OCI-LY3 (cell line): ENCODE measurements around the gene NRG2.

Experiments used
- H2AFZ ChIP-seq: fragments of 200-600, 300-600 bp; shearing (Covaris generic); 2 replicates; pipeline ENCODE4 v1.6.0; 2014; ENCODE audit warnings: antibody characterized with exemption, low read depth, low read length
- H3K27ac ChIP-seq: fragments of 200-600, 300-600 bp; sonication (generic); 2 replicates; pipeline ENCODE4 v1.5.1; 2014; ENCODE audit warnings: mild to moderate bottlenecking, low read length, moderate library complexity, mixed read lengths
- H3K27me3 ChIP-seq: fragments of 200-600, 300-600 bp; sonication (generic); 2 replicates; pipeline ENCODE4 v1.6.1; 2014; ENCODE audit warnings: low read depth, low read length, mixed read lengths
- H3K36me3 ChIP-seq: fragments of 200-600, 300-600 bp; sonication (generic); replicated peaks from 2 replicates; pipeline ENCODE3; 2014; ENCODE audit warnings: low read depth, low read length, mixed read lengths
- H3K4me1 ChIP-seq: fragments of 300-600, 200-600 bp; sonication (generic); 2 replicates; pipeline ENCODE4 v1.6.1; 2014; ENCODE audit warnings: low read length, mixed read lengths
- H3K4me2 ChIP-seq: fragments of 200-600, 300-600 bp; sonication (generic); 2 replicates; pipeline ENCODE4 v1.6.1; 2014; ENCODE audit warnings: low read length, mixed read lengths
- H3K4me3 ChIP-seq: fragments of 300-600, 200-600 bp; sonication (generic); 2 replicates; pipeline ENCODE4 v1.5.1; 2014; ENCODE audit warnings: antibody characterized with exemption, mild to moderate bottlenecking, low read length, moderate library complexity
- H3K79me2 ChIP-seq: fragments of 300-600, 200-600 bp; shearing (Covaris generic); 2 replicates; pipeline ENCODE4 v1.6.1; 2014; ENCODE audit warnings: mild to moderate bottlenecking, low read length, mixed read lengths
- H3K9ac ChIP-seq: fragments of 300-600, 200-600 bp; shearing (Covaris generic); 2 replicates; pipeline ENCODE4 v1.6.0; 2014; ENCODE audit warnings: mild to moderate bottlenecking, low read length, moderate library complexity
- H3K9me3 ChIP-seq: fragments of 200-600, 300-600 bp; shearing (Covaris generic); 2 replicates; pipeline ENCODE4 v1.6.1; 2014; ENCODE audit warnings: low read length, mixed read lengths; ENCODE audit not compliant: insufficient read depth
- H4K20me1 ChIP-seq: fragments of 200-600, 300-600 bp; sonication (generic); 2 replicates; pipeline ENCODE4 v1.6.1; 2016; ENCODE audit warnings: low read length, mixed read lengths; ENCODE audit not compliant: insufficient read depth
- CTCF ChIP-seq: fragments of 200-600, 300-600 bp; sonication (generic); IDR thresholded peaks from 2 replicates; pipeline ENCODE4 v1.5.1; 2014; ENCODE audit warnings: antibody characterized with exemption, low read length, low read depth
- EZH2phosphoT487 ChIP-seq: fragments of 200-600 bp; shearing (Covaris generic); IDR thresholded peaks from 2 replicates; pipeline ENCODE4 v1.6.1; 2018; ENCODE audit warnings: antibody characterized with exemption, mixed run types, low read depth

The NRG2 gene

GRCh38 chr5:139884144-139884543 is 159.0 kb downstream of the NRG2 start:
- no peaks in the 10 kb centered on the region for H3K79me2 ChIP-seq
- H4K20me1 ChIP-seq: no peaks in the 10 kb centered on the region
- no peaks in the 10 kb centered on the region for H3K36me3 ChIP-seq
- no peak overlapping the region for H3K4me2 ChIP-seq
- no peak for TF ChIP-seq CTCF
- no peak for TF ChIP-seq EZH2phosphoT487
- H3K27me3 ChIP-seq: no peaks in the 10 kb centered on the region
- no peak overlapping the region for H3K27ac ChIP-seq
- no peak overlapping the region for H3K4me3 ChIP-seq
- no peaks in the 10 kb centered on the region for H3K4me1 ChIP-seq
- H3K9me3 ChIP-seq: no peaks in the 10 kb centered on the region
- H2AFZ ChIP-seq: no peak overlapping the region
- H3K9ac ChIP-seq: no peak overlapping the region

- H3K36me3 ChIP-seq: no peaks in the 10 kb centered on the region
- H4K20me1 ChIP-seq: no peaks in the 10 kb centered on the region
- H3K79me2 ChIP-seq: no peaks in the 10 kb centered on the region
- H2AFZ ChIP-seq: no peak overlapping the region
- H3K27ac ChIP-seq: no peak overlapping the region
- H3K4me2 ChIP-seq: no peak overlapping the region
- H3K9me3 ChIP-seq: no peaks in the 10 kb centered on the region
- H3K9ac ChIP-seq: no peak overlapping the region
- no peak for TF ChIP-seq CTCF
- H3K4me3 ChIP-seq: no peak overlapping the region
- H3K4me1 ChIP-seq: no peaks in the 10 kb centered on the region
- no peaks in the 10 kb centered on the region for H3K27me3 ChIP-seq
Measured at GRCh38 chr5:139882961-139883539, 160.0 kb downstream of the NRG2 start.

GRCh38 chr5:139882316-139882715 is 160.8 kb downstream of the NRG2 start:
- no peak overlapping the region for H3K4me2 ChIP-seq
- no peaks in the 10 kb centered on the region for H3K36me3 ChIP-seq
- H3K4me1 ChIP-seq: no peaks in the 10 kb centered on the region
- H3K4me3 ChIP-seq: no peak overlapping the region
- TF ChIP-seq CTCF (no peak), EZH2phosphoT487 (no peak)
- no peaks in the 10 kb centered on the region for H3K79me2 ChIP-seq
- H3K27ac ChIP-seq: no peak overlapping the region
- no peaks in the 10 kb centered on the region for H4K20me1 ChIP-seq
- H3K9me3 ChIP-seq: no peaks in the 10 kb centered on the region
- no peak overlapping the region for H2AFZ ChIP-seq
- H3K9ac ChIP-seq: no peak overlapping the region
- H3K27me3 ChIP-seq: no peaks in the 10 kb centered on the region

- Histone ChIP-seq H3K27me3 (no peaks in the 10 kb centered on the region), H3K4me2 (no peak overlapping the region), H2AFZ (no peak overlapping the region), H4K20me1 (no peaks in the 10 kb centered on the region), H3K4me3 (no peak overlapping the region), H3K79me2 (no peaks in the 10 kb centered on the region), H3K4me1 (no peaks in the 10 kb centered on the region), H3K9me3 (no peaks in the 10 kb centered on the region), H3K9ac (no peak overlapping the region), H3K27ac (no peak overlapping the region), H3K36me3 (no peaks in the 10 kb centered on the region)
- TF ChIP-seq CTCF (no peak), EZH2phosphoT487 (no peak)
Measured at GRCh38 chr5:139881143-139881733, 161.9 kb downstream of the NRG2 start.
